Left ventricle myocardium inferior (tissue), 1 donor: ENCODE data around the gene ZBTB40. TPM values are rescaled to one million over a fixed set of nuclear protein-coding genes. Genes with fewer than 3 reads are reported as not detected.

Experiments
- DNase-seq: peaks from one replicate; pipeline ENCODE4 v3.0.0-alpha.2; 2020
- H3K27ac ChIP-seq: fragments of 200-600 bp; replicated peaks from 2 replicates; pipeline ENCODE4 v1.8.0; 2021
- H3K27me3 ChIP-seq: fragments of 200-600 bp; 2 replicates; pipeline ENCODE4 v1.8.0; 2021; ENCODE audit warnings: low read depth
- H3K36me3 ChIP-seq: fragments of 200-600 bp; 2 replicates; pipeline ENCODE4 v1.8.0; 2021
- H3K4me1 ChIP-seq: fragments of 200-600 bp; 2 replicates; pipeline ENCODE4 v1.8.0; 2021
- H3K4me3 ChIP-seq: fragments of 200-600 bp; 2 replicates; pipeline ENCODE4 v1.8.0; 2021; ENCODE audit warnings: mild to moderate bottlenecking, moderate library complexity
- H3K9me3 ChIP-seq: fragments of 200-600 bp; replicated peaks from 2 replicates; pipeline ENCODE4 v1.8.0; 2021
- intact Hi-C: fragments of 100-400 bp; cut with micrococcal nuclease; formaldehyde crosslinking; loops from one replicate; pipeline ENCODE4 v1.11.0; 2022
- total RNA-seq: library from RNA; stranded (reverse); fragmentation: NEBNext Ultra II Directional; extraction: Animal tissue kit (Norgen Biotek cat#: 25700); gene quantifications from one replicate; pipeline ENCODE4 v1.2.1, GENCODE V29; 2021
- TF ChIP-seq, protein P1 (sequence below): fragments of 200-600 bp; IDR thresholded peaks from 2 replicates; pipeline ENCODE4 v1.8.0; 2021; ENCODE audit warnings: antibody characterized with exemption, mild to moderate bottlenecking, borderline replicate concordance
- donor health status: DM: no; HTN: yes; CAD: no; lungs with severe emphysema.

Gene ZBTB40
- total RNA-seq, 1 donor from 2014 or later, result 17.9 TPM

DNA sequence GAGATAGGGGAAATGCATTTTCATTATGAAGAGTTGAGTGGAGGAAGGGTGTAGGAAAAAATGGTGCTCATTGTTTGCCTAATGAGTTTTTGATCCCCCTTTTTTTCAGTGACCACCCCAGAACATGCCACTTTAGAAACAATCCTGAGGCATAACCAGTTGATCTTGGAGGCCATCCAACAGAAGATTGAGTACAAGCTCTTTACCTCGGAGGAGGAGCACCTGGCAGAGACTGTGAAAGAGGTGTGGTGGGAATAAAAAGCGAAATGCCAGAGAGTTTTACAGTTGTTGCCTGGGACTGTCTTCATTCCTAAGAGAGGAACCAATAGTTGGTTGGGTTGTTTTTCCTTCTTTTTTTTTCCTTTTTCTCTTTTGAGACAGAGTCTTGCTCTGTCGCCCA lies 57.3 kb downstream of the ZBTB40 start:
- no peak overlapping the region for H3K27ac ChIP-seq

DNA sequence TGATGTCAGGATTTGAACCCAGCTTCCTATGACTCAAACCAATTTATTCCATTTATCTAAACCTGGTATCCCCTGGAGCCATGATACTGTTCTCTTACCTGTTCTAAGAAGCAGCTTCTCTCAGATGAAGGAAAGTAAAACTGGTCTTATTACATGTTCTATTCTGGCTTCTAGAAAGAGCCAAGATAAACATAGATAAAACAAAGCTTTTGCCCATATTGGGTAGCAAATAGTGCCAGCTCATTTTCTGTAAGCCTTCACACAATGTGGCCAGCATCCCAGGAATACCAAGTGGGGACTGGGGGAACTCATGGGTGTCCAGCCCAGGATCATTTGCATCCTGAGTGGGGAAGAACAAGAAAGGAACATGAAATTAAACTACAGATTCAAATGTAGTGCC lies 58.2 kb downstream of the ZBTB40 start:
- Histone ChIP-seq H3K4me1 (no peaks in the 10 kb centered on the region), H3K4me3 (no peak overlapping the region), H3K27ac (no peak overlapping the region), H3K27me3 (no peaks in the 10 kb centered on the region), H3K36me3 (peaks cover 94% of the 10 kb centered on the region), H3K9me3 (no peaks in the 10 kb centered on the region)
- TF ChIP-seq, protein P1, sequence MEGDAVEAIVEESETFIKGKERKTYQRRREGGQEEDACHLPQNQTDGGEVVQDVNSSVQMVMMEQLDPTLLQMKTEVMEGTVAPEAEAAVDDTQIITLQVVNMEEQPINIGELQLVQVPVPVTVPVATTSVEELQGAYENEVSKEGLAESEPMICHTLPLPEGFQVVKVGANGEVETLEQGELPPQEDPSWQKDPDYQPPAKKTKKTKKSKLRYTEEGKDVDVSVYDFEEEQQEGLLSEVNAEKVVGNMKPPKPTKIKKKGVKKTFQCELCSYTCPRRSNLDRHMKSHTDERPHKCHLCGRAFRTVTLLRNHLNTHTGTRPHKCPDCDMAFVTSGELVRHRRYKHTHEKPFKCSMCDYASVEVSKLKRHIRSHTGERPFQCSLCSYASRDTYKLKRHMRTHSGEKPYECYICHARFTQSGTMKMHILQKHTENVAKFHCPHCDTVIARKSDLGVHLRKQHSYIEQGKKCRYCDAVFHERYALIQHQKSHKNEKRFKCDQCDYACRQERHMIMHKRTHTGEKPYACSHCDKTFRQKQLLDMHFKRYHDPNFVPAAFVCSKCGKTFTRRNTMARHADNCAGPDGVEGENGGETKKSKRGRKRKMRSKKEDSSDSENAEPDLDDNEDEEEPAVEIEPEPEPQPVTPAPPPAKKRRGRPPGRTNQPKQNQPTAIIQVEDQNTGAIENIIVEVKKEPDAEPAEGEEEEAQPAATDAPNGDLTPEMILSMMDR, result no peak
- DNase-seq, result no peak
- intact Hi-C loops, result no loop called here

More for the DNA sequence above, 57.3 kb downstream of the ZBTB40 start:
- intact Hi-C loops, result no loop called here
- H3K27me3 ChIP-seq, result no peaks in the 10 kb centered on the region
- no peaks in the 10 kb centered on the region for H3K9me3 ChIP-seq
- peaks cover 89% of the 10 kb centered on the region for H3K36me3 ChIP-seq
- no peak overlapping the region for H3K4me3 ChIP-seq
- DNase-seq, result no peak
- H3K4me1 ChIP-seq, result peaks cover 7% of the 10 kb centered on the region
- TF ChIP-seq, protein P1, result no peak

DNA sequence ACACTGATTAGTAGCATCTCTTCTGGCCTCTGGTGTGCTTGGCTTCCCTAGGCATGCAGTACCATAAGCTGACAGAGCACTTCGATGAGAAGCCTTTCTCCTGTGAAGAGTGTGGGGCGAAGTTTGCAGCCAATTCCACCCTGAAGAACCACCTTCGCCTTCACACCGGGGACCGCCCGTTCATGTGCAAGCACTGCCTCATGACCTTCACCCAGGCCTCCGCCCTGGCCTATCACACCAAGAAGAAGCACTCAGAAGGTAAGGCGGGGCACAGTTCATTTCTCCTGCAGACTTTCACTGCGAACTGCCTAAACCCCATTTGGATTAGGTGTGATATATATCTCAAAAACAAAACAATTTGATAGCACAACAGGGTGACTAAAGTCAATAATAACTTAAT lies 61.2 kb downstream of the ZBTB40 start:
- no peak overlapping the region for H3K4me3 ChIP-seq
- H3K4me1 ChIP-seq, result no peaks in the 10 kb centered on the region
- no peak overlapping the region for H3K27ac ChIP-seq
- TF ChIP-seq, protein P1, result no peak
- no peaks in the 10 kb centered on the region for H3K9me3 ChIP-seq
- intact Hi-C loops, result no loop called here
- H3K36me3 ChIP-seq, result peaks cover 98% of the 10 kb centered on the region
- no peaks in the 10 kb centered on the region for H3K27me3 ChIP-seq
- DNase-seq, result no peak

DNA sequence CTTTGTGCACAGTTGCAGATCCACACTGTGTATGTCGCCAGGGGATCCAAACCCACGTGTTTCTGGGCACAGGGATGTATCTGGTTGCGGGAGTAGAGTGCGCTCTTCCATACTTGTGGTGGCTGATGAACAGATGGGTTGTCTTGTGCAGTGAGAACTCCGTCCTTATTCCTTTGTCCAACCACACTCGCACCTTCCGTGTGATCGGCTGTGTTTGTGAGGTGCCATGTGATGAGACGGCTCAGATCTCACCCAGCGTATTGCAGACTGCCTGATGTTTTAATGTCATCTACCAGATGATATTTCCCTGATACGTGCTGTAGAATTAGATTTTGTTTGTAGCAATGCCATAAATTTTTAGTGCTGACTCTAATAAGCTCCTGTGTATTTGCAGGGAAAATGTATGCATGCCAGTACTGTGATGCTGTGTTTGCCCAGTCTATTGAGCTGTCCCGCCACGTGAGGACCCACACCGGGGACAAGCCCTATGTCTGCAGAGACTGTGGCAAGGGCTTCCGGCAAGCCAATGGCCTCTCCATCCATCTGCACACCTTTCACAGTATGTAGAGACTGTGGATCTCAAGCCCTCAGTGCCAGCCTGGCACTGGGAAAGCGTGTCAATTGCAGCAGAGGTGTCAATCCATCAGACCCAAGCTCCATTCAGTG lies 65.4 kb downstream of the ZBTB40 start:
- intact Hi-C loops, result no loop called here
- Histone ChIP-seq H3K36me3 (peaks cover 99% of the 10 kb centered on the region), H3K27ac (no peak overlapping the region), H3K9me3 (no peaks in the 10 kb centered on the region), H3K27me3 (no peaks in the 10 kb centered on the region), H3K4me1 (no peaks in the 10 kb centered on the region), H3K4me3 (no peak overlapping the region)
- no peak for DNase-seq
- TF ChIP-seq, protein P1, result no peak

DNA sequence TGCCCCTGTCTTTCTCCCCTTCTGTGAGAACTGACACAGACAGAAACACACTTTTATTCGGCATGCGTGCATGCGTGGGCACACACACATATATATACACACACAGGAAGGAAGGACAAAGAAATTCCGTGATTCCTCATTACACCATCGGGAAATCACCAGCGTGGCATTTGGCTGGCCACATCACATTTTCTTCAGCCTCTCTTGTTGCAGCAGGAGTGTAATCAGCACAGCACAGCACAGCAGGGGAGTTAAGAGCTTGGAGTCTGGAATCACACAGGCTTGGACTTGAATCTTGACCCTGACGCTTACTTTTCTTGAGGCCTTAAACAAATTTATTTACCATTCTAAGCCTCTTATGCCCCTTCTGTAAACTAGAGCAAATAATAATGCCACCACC lies 66.3 kb downstream of the ZBTB40 start:
- intact Hi-C loops, result no loop called here
- Histone ChIP-seq H3K27ac (no peak overlapping the region), H3K4me3 (no peak overlapping the region), H3K27me3 (no peaks in the 10 kb centered on the region), H3K36me3 (peaks cover 97% of the 10 kb centered on the region), H3K4me1 (no peaks in the 10 kb centered on the region), H3K9me3 (no peaks in the 10 kb centered on the region)
- TF ChIP-seq, protein P1, result no peak
- no peak for DNase-seq
